ENCODE results near the gene FCHO2.

The FCHO2 gene

GRCh38 chr5:72996632-72997031 lies 40.8 kb downstream of the FCHO2 start:
- Histone ChIP-seq H3K9ac (ENCODE audit: low read depth, low read length, poor library complexity, severe bottlenecking) (no peak overlapping the region), H3K4me3 (ENCODE audit: low read length, poor library complexity, severe bottlenecking) (no peak overlapping the region), H3K9me2 (replicated peaks; ENCODE audit: low read depth, low read length) (no peaks in the 10 kb centered on the region), H3K36me3 (ENCODE audit: insufficient read depth, low read length) (no peaks in the 10 kb centered on the region), H3F3A (ENCODE audit: low read depth) (no peaks in the 10 kb centered on the region), H3K79me2 (ENCODE audit: insufficient read depth, low read length) (no peaks in the 10 kb centered on the region), H3K4me1 (ENCODE audit: insufficient read depth, low read length, poor library complexity, severe bottlenecking) (peaks cover 4% of the 10 kb centered on the region), H3K4me2 (ENCODE audit: low read depth, low read length, poor library complexity, severe bottlenecking) (no peak overlapping the region), H4K20me1 (ENCODE audit: insufficient read depth, low read length, poor library complexity, severe bottlenecking) (no peaks in the 10 kb centered on the region), H2AFZ (ENCODE audit: low read length) (no peak overlapping the region), H3K27me3 (ENCODE audit: insufficient read depth, low read length, poor library complexity, severe bottlenecking) (peaks cover 42% of the 10 kb centered on the region), H3K9me3 (ENCODE audit: insufficient read depth, low read depth, low read length) (no peaks in the 10 kb centered on the region)
- TF ChIP-seq EZH2phosphoT487 (IDR thresholded peaks at IDR 0.05; ENCODE audit: borderline replicate concordance) = no peak
- TF ChIP-seq CTCF (conservative IDR thresholded peaks at IDR 0.05; ENCODE audit: low read length) = no peak

GRCh38 chr5:72999916-73000315 lies 44.1 kb downstream of the FCHO2 start:
- Histone ChIP-seq H3K4me1 (ENCODE audit: insufficient read depth, low read length, poor library complexity, severe bottlenecking) (no peaks in the 10 kb centered on the region), H3F3A (ENCODE audit: low read depth) (no peaks in the 10 kb centered on the region)

GRCh38 chr5:73005886-73006285 lies 50.0 kb downstream of the FCHO2 start:
- H3K79me2 ChIP-seq (ENCODE audit: insufficient read depth, low read length) = no peaks in the 10 kb centered on the region
- H3F3A ChIP-seq (ENCODE audit: low read depth) = no peaks in the 10 kb centered on the region
- no peak for TF ChIP-seq EZH2phosphoT487 (IDR thresholded peaks at IDR 0.05; ENCODE audit: borderline replicate concordance)
- no peak for TF ChIP-seq CTCF (conservative IDR thresholded peaks at IDR 0.05; ENCODE audit: low read length)
- no peaks in the 10 kb centered on the region for H3K4me1 ChIP-seq (ENCODE audit: insufficient read depth, low read length, poor library complexity, severe bottlenecking)
- no peak overlapping the region for H3K4me3 ChIP-seq (ENCODE audit: low read length, poor library complexity, severe bottlenecking)
- no peaks in the 10 kb centered on the region for H3K9me3 ChIP-seq (ENCODE audit: insufficient read depth, low read depth, low read length)
- peaks cover 12% of the 10 kb centered on the region for H3K27me3 ChIP-seq (ENCODE audit: insufficient read depth, low read length, poor library complexity, severe bottlenecking)
- no peak overlapping the region for H3K9ac ChIP-seq (ENCODE audit: low read depth, low read length, poor library complexity, severe bottlenecking)
- no peaks in the 10 kb centered on the region for H3K9me2 ChIP-seq (replicated peaks; ENCODE audit: low read depth, low read length)
- no peaks in the 10 kb centered on the region for H3K36me3 ChIP-seq (ENCODE audit: insufficient read depth, low read length)
- no peaks in the 10 kb centered on the region for H4K20me1 ChIP-seq (ENCODE audit: insufficient read depth, low read length, poor library complexity, severe bottlenecking)
- H2AFZ ChIP-seq (ENCODE audit: low read length) = no peak overlapping the region
- no peak overlapping the region for H3K4me2 ChIP-seq (ENCODE audit: low read depth, low read length, poor library complexity, severe bottlenecking)

More at GRCh38 chr5:72999916-73000315, 44.1 kb downstream of the FCHO2 start:
- no peak overlapping the region for H2AFZ ChIP-seq (ENCODE audit: low read length)
- H4K20me1 ChIP-seq (ENCODE audit: insufficient read depth, low read length, poor library complexity, severe bottlenecking) = no peaks in the 10 kb centered on the region
- H3K9me2 ChIP-seq (replicated peaks; ENCODE audit: low read depth, low read length) = no peaks in the 10 kb centered on the region
- H3K9ac ChIP-seq (ENCODE audit: low read depth, low read length, poor library complexity, severe bottlenecking) = no peak overlapping the region
- no peaks in the 10 kb centered on the region for H3K79me2 ChIP-seq (ENCODE audit: insufficient read depth, low read length)
- no peak for TF ChIP-seq CTCF (conservative IDR thresholded peaks at IDR 0.05; ENCODE audit: low read length)
- TF ChIP-seq EZH2phosphoT487 (IDR thresholded peaks at IDR 0.05; ENCODE audit: borderline replicate concordance) = no peak
- no peaks in the 10 kb centered on the region for H3K9me3 ChIP-seq (ENCODE audit: insufficient read depth, low read depth, low read length)
- peaks cover 24% of the 10 kb centered on the region for H3K27me3 ChIP-seq (ENCODE audit: insufficient read depth, low read length, poor library complexity, severe bottlenecking)
- no peak overlapping the region for H3K4me2 ChIP-seq (ENCODE audit: low read depth, low read length, poor library complexity, severe bottlenecking)
- no peaks in the 10 kb centered on the region for H3K36me3 ChIP-seq (ENCODE audit: insufficient read depth, low read length)
- H3K4me3 ChIP-seq (ENCODE audit: low read length, poor library complexity, severe bottlenecking) = no peak overlapping the region

Data from Loucy (cell line).